ENCODE data around the gene CEP192. TPM values are rescaled to one million over a fixed set of nuclear protein-coding genes. Genes with fewer than 3 reads are reported as not detected.

CEP192 gene
- total RNA-seq, 2 donors from 2014 or later, result 20.1 to 27.2 TPM

DNA sequence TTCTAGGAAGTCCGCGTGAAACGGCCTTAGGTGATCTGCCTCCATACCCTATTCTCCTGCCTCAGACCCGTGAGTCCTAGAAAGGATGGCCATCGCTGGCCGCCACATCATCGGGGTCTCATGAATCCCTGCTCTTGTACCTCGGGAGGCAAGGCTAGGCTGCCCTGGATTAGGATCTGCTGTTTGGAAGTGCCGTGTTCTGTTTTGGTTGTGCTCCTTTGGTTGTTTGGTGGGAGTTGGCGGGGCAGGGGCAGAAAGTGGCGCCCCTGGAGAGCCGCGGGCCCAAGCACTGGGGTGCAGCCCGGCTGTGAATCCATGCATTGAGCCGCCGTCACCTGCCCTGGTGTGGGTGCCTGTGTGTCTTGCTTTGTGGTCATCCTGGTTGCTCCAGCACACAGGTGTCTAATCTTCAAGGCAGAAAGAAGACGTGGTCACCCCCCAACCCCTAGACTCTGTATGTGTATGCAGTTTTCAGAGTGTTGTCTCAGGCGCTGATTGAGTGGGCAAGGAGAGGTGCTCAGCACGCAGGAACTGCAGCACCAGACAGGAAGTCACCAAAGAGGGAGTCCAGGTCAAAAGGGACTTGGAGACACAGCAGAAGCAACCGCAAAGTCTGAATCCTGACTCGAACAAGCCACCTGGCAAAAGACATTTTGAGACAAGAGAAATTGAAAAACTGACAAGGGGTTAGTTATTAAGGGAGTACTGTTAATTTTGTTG is 147.4 kb downstream of the CEP192 start:
- Histone ChIP-seq H3K27ac (no peak overlapping the region), H3K27me3 (replicated peaks; ENCODE audit: insufficient read depth) (no peaks in the 10 kb centered on the region), H3K4me1 (ENCODE audit: control insufficient read depth in 1 of 2, low read depth in 2 of 2) (peaks cover 2 to 7% of the 10 kb centered on the region in 2 donors), H3K36me3 (no peaks in the 10 kb centered on the region), H3K4me3 (peak overlapping the region; percentile 83), H3K9me3 (no peaks in the 10 kb centered on the region)
- no peak for DNase-seq (ENCODE audit: low spot score)
- no peak for ATAC-seq (ENCODE audit: insufficient number of reproducible peaks, low FRiP score, low read depth)
- no peak for TF ChIP-seq CTCF (IDR thresholded peaks at IDR 0.05)

DNA sequence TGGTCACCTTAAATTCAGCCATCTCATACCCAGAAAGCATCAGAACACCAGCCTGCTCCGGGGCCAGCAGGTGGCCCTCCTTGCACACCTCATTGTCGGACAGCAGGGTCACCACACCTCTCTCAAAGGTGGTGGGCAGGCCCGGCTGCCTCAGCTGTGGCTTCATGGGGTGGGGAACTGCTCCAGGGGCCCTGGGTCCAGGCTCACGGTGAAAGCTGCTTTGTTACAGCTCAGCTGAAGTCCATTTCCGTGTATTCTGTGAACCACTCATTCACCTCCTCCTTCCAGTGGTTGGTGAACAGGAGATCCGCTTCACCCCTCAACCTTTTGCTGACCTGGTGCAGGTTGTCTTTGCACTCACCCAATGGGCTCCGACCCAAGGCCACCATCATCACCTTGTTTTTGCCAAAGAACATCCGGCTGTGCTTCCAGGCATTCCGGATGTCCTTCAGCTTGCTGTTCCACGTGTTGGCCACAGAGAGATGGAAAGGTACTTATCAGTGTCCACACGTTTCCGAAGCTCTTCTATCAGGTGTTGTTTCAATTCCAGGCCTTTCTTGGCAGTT is 148.8 kb downstream of the CEP192 start:
- H3K4me1 ChIP-seq (ENCODE audit: control insufficient read depth in 1 of 2, low read depth in 2 of 2), result peaks cover 2 to 7% of the 10 kb centered on the region in 2 donors
- TF ChIP-seq CTCF (IDR thresholded peaks at IDR 0.05), result no peak
- H3K27me3 ChIP-seq (replicated peaks; ENCODE audit: insufficient read depth), result no peaks in the 10 kb centered on the region
- no peak overlapping the region for H3K4me3 ChIP-seq
- DNase-seq (ENCODE audit: low spot score), result no peak
- no peaks in the 10 kb centered on the region for H3K9me3 ChIP-seq
- no peak overlapping the region for H3K27ac ChIP-seq
- no peaks in the 10 kb centered on the region for H3K36me3 ChIP-seq
- ATAC-seq (ENCODE audit: insufficient number of reproducible peaks, low FRiP score, low read depth), result no peak

- Histone ChIP-seq H3K9me3 (no peaks in the 10 kb centered on the region), H3K4me1 (ENCODE audit: control insufficient read depth in 1 of 2, low read depth in 2 of 2) (peaks cover under 1 to 7% of the 10 kb centered on the region in 2 donors)
- no peak for ATAC-seq (ENCODE audit: insufficient number of reproducible peaks, low FRiP score, low read depth)
Observed at GRCh38 chr18:13141209-13141608, 150.0 kb downstream of the CEP192 start.

GRCh38 chr18:13145636-13146190 is 154.6 kb downstream of the CEP192 start:
- DNase-seq (ENCODE audit: low spot score) (no peak), ATAC-seq (ENCODE audit: insufficient number of reproducible peaks, low FRiP score, low read depth) (no peak)
- TF ChIP-seq CTCF (IDR thresholded peaks at IDR 0.05), result no peak
- Histone ChIP-seq H3K27ac (no peak overlapping the region), H3K9me3 (no peaks in the 10 kb centered on the region), H3K36me3 (no peaks in the 10 kb centered on the region), H3K4me1 (ENCODE audit: control insufficient read depth in 1 of 2, low read depth in 2 of 2) (no peaks in the 10 kb centered on the region), H3K4me3 (no peak overlapping the region), H3K27me3 (replicated peaks; ENCODE audit: insufficient read depth) (no peaks in the 10 kb centered on the region)

More at GRCh38 chr18:13141209-13141608, 150.0 kb downstream of the CEP192 start:
- no peaks in the 10 kb centered on the region for H3K27me3 ChIP-seq (replicated peaks; ENCODE audit: insufficient read depth)
- H3K36me3 ChIP-seq, result no peaks in the 10 kb centered on the region
- no peak overlapping the region for H3K27ac ChIP-seq
- TF ChIP-seq CTCF (IDR thresholded peaks at IDR 0.05), result no peak
- no peak overlapping the region for H3K4me3 ChIP-seq
- DNase-seq (ENCODE audit: low spot score), result no peak

- no peak overlapping the region for H3K4me3 ChIP-seq
- H3K27me3 ChIP-seq (replicated peaks; ENCODE audit: insufficient read depth), result no peaks in the 10 kb centered on the region
- no peak overlapping the region for H3K27ac ChIP-seq
- TF ChIP-seq CTCF (IDR thresholded peaks at IDR 0.05), result no peak
- H3K9me3 ChIP-seq, result no peaks in the 10 kb centered on the region
- H3K36me3 ChIP-seq, result no peaks in the 10 kb centered on the region
- ATAC-seq (ENCODE audit: insufficient number of reproducible peaks, low FRiP score, low read depth), result no peak
- no peak for DNase-seq (ENCODE audit: low spot score)
- no peaks in the 10 kb centered on the region for H3K4me1 ChIP-seq (ENCODE audit: control insufficient read depth in 1 of 2, low read depth in 2 of 2)
Observed at GRCh38 chr18:13147130-13147529, 156.0 kb downstream of the CEP192 start.
